Neuron (in vitro differentiated cells): ENCODE measurements around the gene DNAH11.
A peak's percentile ranks its signal among the peaks of the same experiment; 100 is the strongest.
"Not testable (repeated sequence)": the region's sequence is repeated elsewhere in the genome, so short reads cannot be mapped to it uniquely, and the experiment has no call there.

Source experiments
- H2AFZ ChIP-seq: one replicate; pipeline ENCODE4 v1.6.1; 2013; ENCODE audit warnings: low read depth, mild to moderate bottlenecking, inconsistent platforms, low read length, moderate library complexity
- H3K27me3 ChIP-seq: one replicate; pipeline ENCODE4 v1.6.1; 2013; ENCODE audit warnings: low read length; ENCODE audit not compliant: insufficient read depth
- H3K36me3 ChIP-seq: one replicate; pipeline ENCODE4 v1.6.1; 2013; ENCODE audit warnings: low read length; ENCODE audit not compliant: insufficient read depth
- H3K4me1 ChIP-seq: one replicate; pipeline ENCODE4 v1.6.1; 2013; ENCODE audit warnings: low read length; ENCODE audit not compliant: insufficient read depth
- H3K4me3 ChIP-seq: 2 replicates; pipeline ENCODE4 v1.5.1; 2013; ENCODE audit warnings: mild to moderate bottlenecking, low read length, moderate library complexity
- H3K9me3 ChIP-seq: one replicate; pipeline ENCODE4 v1.6.1; 2013; ENCODE audit warnings: low read length

Gene DNAH11

GRCh38 chr7:21542891-21543527 lies at the start of gene DNAH11:
Gene DNAH11, plus strand, starts transcription at chr7:21543039. Its CDS starts 207 bp downstream, at chr7:21543246.
- Histone ChIP-seq H3K27me3 (peaks cover 64% of the 10 kb centered on the region), H3K36me3 (no peaks in the 10 kb centered on the region), H3K4me1 (peaks cover 3% of the 10 kb centered on the region)

GRCh38 chr7:21495731-21496130 lies 47.1 kb upstream of the DNAH11 start:
- H3K4me1 ChIP-seq = no peaks in the 10 kb centered on the region
- H3K4me3 ChIP-seq = no peak overlapping the region
- peaks cover 9% of the 10 kb centered on the region for H3K9me3 ChIP-seq
- peaks cover 8% of the 10 kb centered on the region for H3K36me3 ChIP-seq
- H2AFZ ChIP-seq = no peak overlapping the region
- no peaks in the 10 kb centered on the region for H3K27me3 ChIP-seq

More at GRCh38 chr7:21542891-21543527, at the start of gene DNAH11:
- H2AFZ ChIP-seq = peak within 1 kb of the TSS; percentile 75
- H3K9me3 ChIP-seq = no peaks in the 10 kb centered on the region
- peak within 1 kb of the TSS; percentile 35 for H3K4me3 ChIP-seq

GRCh38 chr7:21497072-21497471 lies 45.8 kb upstream of the DNAH11 start:
- H3K9me3 ChIP-seq = peaks cover 10% of the 10 kb centered on the region
- H3K4me3 ChIP-seq = no peak overlapping the region
- no peak overlapping the region for H2AFZ ChIP-seq
- H3K36me3 ChIP-seq = peaks cover 8% of the 10 kb centered on the region
- H3K27me3 ChIP-seq = no peaks in the 10 kb centered on the region
- H3K4me1 ChIP-seq = no peaks in the 10 kb centered on the region

GRCh38 chr7:21500117-21500832 lies 42.6 kb upstream of the DNAH11 start:
- H3K9me3 ChIP-seq = peaks cover 10% of the 10 kb centered on the region
- H3K36me3 ChIP-seq = peaks cover 2% of the 10 kb centered on the region
- no peaks in the 10 kb centered on the region for H3K27me3 ChIP-seq
- no peak overlapping the region for H2AFZ ChIP-seq
- no peak overlapping the region for H3K4me3 ChIP-seq
- H3K4me1 ChIP-seq = no peaks in the 10 kb centered on the region

GRCh38 chr7:21504021-21504420 lies 38.8 kb upstream of the DNAH11 start:
- Histone ChIP-seq H3K27me3 (no peaks in the 10 kb centered on the region), H3K36me3 (peaks cover 9% of the 10 kb centered on the region), H2AFZ (no peak overlapping the region), H3K4me1 (no peaks in the 10 kb centered on the region), H3K9me3 (peaks cover 14% of the 10 kb centered on the region), H3K4me3 (no peak overlapping the region)

GRCh38 chr7:21507627-21508343 lies 35.1 kb upstream of the DNAH11 start:
- no peak overlapping the region for H2AFZ ChIP-seq
- no peak overlapping the region for H3K4me3 ChIP-seq
- no peaks in the 10 kb centered on the region for H3K4me1 ChIP-seq
- H3K9me3 ChIP-seq = peaks cover 7% of the 10 kb centered on the region
- no peaks in the 10 kb centered on the region for H3K27me3 ChIP-seq
- peaks cover 17% of the 10 kb centered on the region for H3K36me3 ChIP-seq

GRCh38 chr7:21508538-21508937 lies 34.3 kb upstream of the DNAH11 start:
- Histone ChIP-seq H3K9me3 (peaks cover 7% of the 10 kb centered on the region), H3K27me3 (no peaks in the 10 kb centered on the region), H3K4me1 (no peaks in the 10 kb centered on the region), H3K4me3 (no peak overlapping the region), H3K36me3 (peaks cover 17% of the 10 kb centered on the region), H2AFZ (no peak overlapping the region)

GRCh38 chr7:21514062-21514461 lies 28.8 kb upstream of the DNAH11 start:
- H3K36me3 ChIP-seq = peaks cover 9% of the 10 kb centered on the region
- H2AFZ ChIP-seq = no peak overlapping the region
- H3K4me3 ChIP-seq = no peak overlapping the region
- H3K4me1 ChIP-seq = no peaks in the 10 kb centered on the region
- H3K9me3 ChIP-seq = no peaks in the 10 kb centered on the region
- no peaks in the 10 kb centered on the region for H3K27me3 ChIP-seq

- Histone ChIP-seq H3K9me3 (peaks cover 4% of the 10 kb centered on the region), H3K36me3 (no peaks in the 10 kb centered on the region), H2AFZ (no peak overlapping the region), H3K27me3 (no peaks in the 10 kb centered on the region), H3K4me3 (no peak overlapping the region), H3K4me1 (no peaks in the 10 kb centered on the region)
These were observed 18.2 kb upstream of the DNAH11 start for GRCh38 chr7:21524680-21525079.

- Histone ChIP-seq H3K4me1 (no peaks in the 10 kb centered on the region), H3K36me3 (no peaks in the 10 kb centered on the region), H3K4me3 (no peak overlapping the region), H3K9me3 (peaks cover 4% of the 10 kb centered on the region), H3K27me3 (no peaks in the 10 kb centered on the region), H2AFZ (no peak overlapping the region)
These were observed 16.8 kb upstream of the DNAH11 start for GRCh38 chr7:21526007-21526406.

- Histone ChIP-seq H2AFZ (no peak overlapping the region), H3K9me3 (peaks cover 4% of the 10 kb centered on the region), H3K36me3 (no peaks in the 10 kb centered on the region), H3K4me3 (no peak overlapping the region), H3K27me3 (no peaks in the 10 kb centered on the region), H3K4me1 (no peaks in the 10 kb centered on the region)
These were observed 16.4 kb upstream of the DNAH11 start for GRCh38 chr7:21526448-21526847.

GRCh38 chr7:21532485-21532884 lies 10.4 kb upstream of the DNAH11 start:
- not testable (repeated sequence) for H3K4me3 ChIP-seq, H3K4me1 ChIP-seq, H3K9me3 ChIP-seq, H3K27me3 ChIP-seq, H2AFZ ChIP-seq, H3K36me3 ChIP-seq

GRCh38 chr7:21533646-21534045 lies 9.2 kb upstream of the DNAH11 start:
- not testable (repeated sequence) for H3K27me3 ChIP-seq, H3K9me3 ChIP-seq, H3K4me3 ChIP-seq, H3K36me3 ChIP-seq, H2AFZ ChIP-seq, H3K4me1 ChIP-seq
